Measurements from ENCODE around the gene ASIP. TPM values are rescaled to one million over a fixed set of nuclear protein-coding genes. Genes with fewer than 3 reads are reported as not detected.
A peak's percentile ranks its signal among the peaks of the same experiment; 100 is the strongest.

Gene ASIP
- total and polyA plus RNA-seq, 2 of the 13 experiments (the other 11 are each of a cell fraction or from before 2014, with no cell fraction given), result not detected

- TF ChIP-seq MXI1 (IDR thresholded peaks at IDR 0.05; ENCODE audit: borderline replicate concordance, low read depth, low read length) (peak; percentile 94; the same call in 2 of the 3 replicates), TFDP2 (CRISPR knock-in tag; IDR thresholded peaks at IDR 0.05) (peak; percentile 98), ZFY (CRISPR knock-in tag; IDR thresholded peaks at IDR 0.05) (peak; percentile 82), ZBTB1 (CRISPR knock-in tag; IDR thresholded peaks at IDR 0.05; ENCODE audit: borderline replicate concordance) (no peak), ZNF558 (CRISPR knock-in tag; IDR thresholded peaks at IDR 0.05; ENCODE audit: borderline replicate concordance) (no peak), ZNF572 (CRISPR knock-in tag; IDR thresholded peaks at IDR 0.05) (no peak; the same call in 1 of the 2 replicates), RERE (CRISPR knock-in tag; IDR thresholded peaks at IDR 0.05; ENCODE audit: low read depth) (peak; percentile 96), ZNF264 (CRISPR knock-in tag; IDR thresholded peaks at IDR 0.05) (peak; percentile 78; the same call in 1 of the 2 replicates), RAD51 (IDR thresholded peaks at IDR 0.05; ENCODE audit: borderline replicate concordance) (no peak), KLF12 (CRISPR knock-in tag; IDR thresholded peaks at IDR 0.05; ENCODE audit: borderline replicate concordance) (no peak; the same call in 1 of the 2 replicates), MED1 (CRISPR knock-in tag; IDR thresholded peaks at IDR 0.05) (peak; percentile 93), MTA1 (CRISPR knock-in tag; IDR thresholded peaks at IDR 0.05; ENCODE audit: borderline replicate concordance) (peak; percentile 98), ZNF879 (CRISPR knock-in tag; IDR thresholded peaks at IDR 0.05) (no peak), PHB2 (IDR thresholded peaks at IDR 0.05; ENCODE audit: partially characterized antibody) (no peak), ZNF674 (CRISPR knock-in tag; IDR thresholded peaks at IDR 0.05; ENCODE audit: low read depth) (0 out of 2 replicates have a peak, but pooled peaks have one; percentile 66), CSRNP2 (CRISPR knock-in tag; conservative IDR thresholded peaks at IDR 0.05; ENCODE audit: low read depth) (no peak), KLF6 (CRISPR knock-in tag; IDR thresholded peaks at IDR 0.05) (peak; percentile 68), ZC3H13 (CRISPR knock-in tag; IDR thresholded peaks at IDR 0.05) (peak; percentile 89; the same call in 1 of the 2 replicates), BRCA1 (CRISPR knock-in tag; IDR thresholded peaks at IDR 0.05) (peak; percentile 89), ZNF777 (CRISPR knock-in tag; IDR thresholded peaks at IDR 0.05) (peak; percentile 50; the same call in 1 of the 2 replicates), TAF15 (IDR thresholded peaks at IDR 0.05; ENCODE audit: low read depth, low read length, poor library complexity, severe bottlenecking) (no peak), ZNF850 (CRISPR knock-in tag; conservative IDR thresholded peaks at IDR 0.05) (0 out of 2 replicates have a peak, but pooled peaks have one; percentile 70)
Observed at GRCh38 chr20:34311118-34312023, 70.1 kb downstream of the ASIP start (continued).

All from HepG2 (cell line).